ENCODE results near the gene ERCC1. TPM values are rescaled to one million over a fixed set of nuclear protein-coding genes. Genes with fewer than 3 reads are reported as not detected.

The ERCC1 gene
- total and polyA plus RNA-seq, 2 of the 13 experiments (the other 11 are each of a cell fraction or from before 2014, with no cell fraction given) = 40.0 to 66.4 TPM

DNA sequence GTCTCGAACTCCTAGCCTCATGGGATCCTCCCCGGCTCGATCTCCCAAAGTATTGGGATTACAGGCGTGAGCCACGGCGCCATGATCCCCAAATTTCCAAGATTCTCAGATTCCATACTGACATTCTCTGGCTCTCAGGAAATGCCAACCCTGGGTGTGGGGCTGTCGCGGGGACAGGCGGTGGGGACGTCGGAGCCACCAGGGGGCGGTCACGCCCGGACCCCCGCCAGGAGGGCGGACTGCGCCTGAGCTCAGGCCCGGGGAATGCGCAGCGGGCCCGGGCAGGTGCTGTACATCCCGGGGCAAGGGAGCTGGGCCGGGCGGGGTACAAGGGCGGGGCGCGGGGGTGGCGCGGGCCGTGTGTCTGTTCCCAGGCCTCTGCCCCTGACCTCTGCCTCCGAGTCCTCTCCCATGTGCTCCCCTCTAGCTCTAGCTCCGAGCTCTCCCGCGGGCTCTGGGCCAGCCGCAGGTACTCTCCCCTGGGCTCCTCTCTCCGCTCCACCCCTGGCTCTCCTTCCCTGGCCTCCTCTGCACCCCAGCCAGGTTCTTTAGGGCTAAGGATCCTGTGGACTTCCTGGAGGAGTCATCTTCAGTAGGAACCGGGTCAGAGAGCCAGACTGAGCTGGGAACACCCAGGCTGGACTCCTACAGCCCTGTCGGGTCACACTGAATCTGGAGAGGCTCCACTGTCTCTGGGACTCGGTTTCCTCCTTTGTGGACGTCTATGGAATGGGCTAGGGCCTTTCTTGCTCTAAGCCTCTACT is 21.2 kb downstream of the ERCC1 start (continued):
- TF ChIP-seq ZNF407 (CRISPR knock-in tag; IDR thresholded peaks at IDR 0.05; ENCODE audit: not compliant biosample characterization) = no peak
- no peak for TF ChIP-seq ZNF569 (CRISPR knock-in tag; IDR thresholded peaks at IDR 0.05; ENCODE audit: borderline replicate concordance)
- no peak for TF ChIP-seq ONECUT2 (CRISPR knock-in tag; IDR thresholded peaks at IDR 0.05)
- no peak for TF ChIP-seq MATR3 (CRISPR knock-in tag; IDR thresholded peaks at IDR 0.05)
- no peak for TF ChIP-seq ATF7 (IDR thresholded peaks at IDR 0.05)
- TF ChIP-seq ATF7 (CRISPR knock-in tag; IDR thresholded peaks at IDR 0.05) = no peak
- no peak for TF ChIP-seq MAFK (conservative IDR thresholded peaks at IDR 0.05 in 1 of 2, IDR thresholded peaks at IDR 0.05 in 1 of 2; ENCODE audit: low read length in 2 of 2)
- no peak for TF ChIP-seq MXI1 (IDR thresholded peaks at IDR 0.05; ENCODE audit: borderline replicate concordance, low read depth, low read length)
- no peak for TF ChIP-seq ZBTB34 (CRISPR knock-in tag; IDR thresholded peaks at IDR 0.05)
- no peak for TF ChIP-seq ZNF674 (CRISPR knock-in tag; IDR thresholded peaks at IDR 0.05; ENCODE audit: low read depth)
